ENCODE data around the gene AHDC1. TPM values are rescaled to one million over a fixed set of nuclear protein-coding genes. Genes with fewer than 3 reads are reported as not detected.
"Not testable (repeated sequence)": the region's sequence is repeated elsewhere in the genome, so short reads cannot be mapped to it uniquely, and the experiment has no call there.

AHDC1 gene
- total and polyA plus RNA-seq, 9 of the 15 experiments (the other 6 are each of a cell fraction or from before 2014, with no cell fraction given) = 0.21 to 36.4 (median 4.7) TPM

DNA sequence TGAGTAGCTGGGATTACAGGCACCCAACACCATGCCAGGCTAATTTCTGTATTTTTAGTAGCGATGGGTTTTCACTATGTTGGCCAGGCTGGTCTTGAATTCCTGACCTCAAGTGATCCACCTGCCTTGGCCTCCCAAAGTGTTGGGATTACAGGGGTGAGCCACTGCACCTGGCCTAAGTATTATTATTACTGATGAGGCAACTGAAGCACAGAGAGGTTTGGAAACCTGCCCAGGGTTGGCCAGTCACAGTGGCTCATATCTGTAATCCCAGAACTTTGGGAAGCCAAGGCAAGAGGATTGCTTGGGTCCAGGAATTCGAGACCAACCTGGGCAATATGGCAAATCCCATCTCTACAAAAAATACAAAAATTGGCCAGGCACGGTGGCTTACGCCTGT, 23.8 kb upstream of the AHDC1 start:
- H3K9me3 ChIP-seq (replicated peaks; ENCODE audit: control insufficient read depth, insufficient read depth, low read depth, low read length); FAIRE-seq; ATAC-seq; BruUV-seq (replicated peaks); H3K4me2 ChIP-seq (ENCODE audit: insufficient read depth, low read length); H4K20me1 ChIP-seq (replicated peaks; ENCODE audit: control insufficient read depth, insufficient read depth, low read length); H3K79me2 ChIP-seq (ENCODE audit: control insufficient read depth, insufficient read depth, low read length); H2AFZ ChIP-seq (ENCODE audit: low read depth, low read length); intact Hi-C loops (cut with micrococcal nuclease); H3K36me3 ChIP-seq (ENCODE audit: control insufficient read depth, insufficient read depth, low read length); H3K4me3 ChIP-seq; in situ Hi-C loops (cut with MboI); DNase-seq (ENCODE audit: extremely low read depth in 1 of 4, low spot score in 3 of 4); H3K9me1 ChIP-seq (ENCODE audit: control insufficient read depth, insufficient read depth, low read length); H3K9ac ChIP-seq (ENCODE audit: insufficient read depth in 1 of 2, low read depth in 2 of 2, low read length in 2 of 2); H3K27ac ChIP-seq (ENCODE audit: extremely low read depth, low read depth, low read length); CTCF ChIA-PET (ENCODE audit: low intra/inter-chr PET ratio): not testable (repeated sequence)
- H3K27me3 ChIP-seq (ENCODE audit: control insufficient read depth in 2 of 2, insufficient read depth in 2 of 2, low read length in 2 of 2) = peaks cover 2 to 11% of the 10 kb centered on the region in 2 experiments; a peak in 2 of 5 replicates
- 17% methylated on average over 4 of the region's 4 CpGs for WGBS (ENCODE audit: insufficient coverage, low coverage, missing lambda C conversion rate)
- H3K4me1 ChIP-seq (replicated peaks in 1 of 2; ENCODE audit: control insufficient read depth in 2 of 2, insufficient read depth in 2 of 2, low read length in 2 of 2) = peaks cover 5 to 13% of the 10 kb centered on the region in 2 experiments; a peak in 4 of 5 replicates
- POLR2A ChIA-PET = interaction anchor here (2.1 kb wide), 2 partner anchors 11 kb away, joined by 6 to 8 read pairs; no protein-coding TSS in a partner anchor

DNA sequence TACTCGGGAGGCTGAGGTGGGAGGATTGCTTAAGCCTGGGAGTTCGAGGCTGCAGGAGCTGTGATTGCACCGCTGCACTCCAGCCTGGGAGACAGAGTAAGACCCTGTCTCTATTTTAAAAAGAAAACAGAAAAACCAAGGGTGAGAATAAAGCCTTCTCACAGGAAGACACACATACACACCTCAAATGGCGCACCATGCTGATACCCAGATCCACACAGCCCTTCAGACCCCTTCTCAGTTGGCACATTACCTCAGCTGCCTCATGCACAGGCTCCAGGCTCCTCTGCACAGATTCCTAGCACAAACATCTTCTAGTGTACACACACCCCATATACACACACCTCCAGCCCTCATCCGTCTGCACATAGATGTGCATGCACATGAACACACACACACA, 23.1 kb upstream of the AHDC1 start:
- DNase-seq (ENCODE audit: extremely low read depth in 1 of 4, low spot score in 3 of 4) (no peak), ATAC-seq (no peak), FAIRE-seq (no peak)
- POLR2A ChIA-PET = interaction anchor here (0.7 to 2.1 kb wide), 2 partner anchors 10 to 567 kb away, joined by 3 to 6 read pairs; no protein-coding TSS in a partner anchor
- Histone ChIP-seq H3K4me2 (ENCODE audit: insufficient read depth, low read length) (no peak overlapping the region), H3K79me2 (ENCODE audit: control insufficient read depth, insufficient read depth, low read length) (no peaks in the 10 kb centered on the region), H2AFZ (ENCODE audit: low read depth, low read length) (no peak overlapping the region), H3K27me3 (ENCODE audit: control insufficient read depth in 2 of 2, insufficient read depth in 2 of 2, low read length in 2 of 2) (peaks cover 2 to 11% of the 10 kb centered on the region in 2 experiments; a peak in 2 of 5 replicates), H3K4me3 (no peak overlapping the region), H3K27ac (ENCODE audit: extremely low read depth, low read depth, low read length) (no peak overlapping the region), H3K9ac (ENCODE audit: insufficient read depth in 1 of 2, low read depth in 2 of 2, low read length in 2 of 2) (no peak overlapping the region), H3K9me1 (ENCODE audit: control insufficient read depth, insufficient read depth, low read length) (no peaks in the 10 kb centered on the region), H3K9me3 (replicated peaks; ENCODE audit: control insufficient read depth, insufficient read depth, low read depth, low read length) (no peaks in the 10 kb centered on the region), H3K36me3 (ENCODE audit: control insufficient read depth, insufficient read depth, low read length) (no peaks in the 10 kb centered on the region), H3K4me1 (replicated peaks in 1 of 2; ENCODE audit: control insufficient read depth in 2 of 2, insufficient read depth in 2 of 2, low read length in 2 of 2) (peaks cover 5 to 13% of the 10 kb centered on the region in 2 experiments; a peak in 4 of 5 replicates), H4K20me1 (replicated peaks; ENCODE audit: control insufficient read depth, insufficient read depth, low read length) (no peaks in the 10 kb centered on the region)
- CTCF ChIA-PET (ENCODE audit: low intra/inter-chr PET ratio) = no interaction called here
- WGBS (ENCODE audit: insufficient coverage, low coverage, missing lambda C conversion rate) = 25% methylated on average over 5 of the region's 5 CpGs
- intact Hi-C loops (cut with micrococcal nuclease) (no loop called here), in situ Hi-C loops (cut with MboI) (no loop called here)
- no TSS peak for BruUV-seq (replicated peaks)
- no peak for TF ChIP-seq MED1 (CRISPR knock-in tag; IDR thresholded peaks at IDR 0.05; ENCODE audit: borderline replicate concordance)
- no peak for TF ChIP-seq CEBPB (tag; IDR thresholded peaks at IDR 0.05)
- no peak for TF ChIP-seq NFIC (IDR thresholded peaks at IDR 0.05)
- no peak for TF ChIP-seq ZNF143 (CRISPR knock-in tag; IDR thresholded peaks at IDR 0.05)
- TF ChIP-seq, protein P1, sequence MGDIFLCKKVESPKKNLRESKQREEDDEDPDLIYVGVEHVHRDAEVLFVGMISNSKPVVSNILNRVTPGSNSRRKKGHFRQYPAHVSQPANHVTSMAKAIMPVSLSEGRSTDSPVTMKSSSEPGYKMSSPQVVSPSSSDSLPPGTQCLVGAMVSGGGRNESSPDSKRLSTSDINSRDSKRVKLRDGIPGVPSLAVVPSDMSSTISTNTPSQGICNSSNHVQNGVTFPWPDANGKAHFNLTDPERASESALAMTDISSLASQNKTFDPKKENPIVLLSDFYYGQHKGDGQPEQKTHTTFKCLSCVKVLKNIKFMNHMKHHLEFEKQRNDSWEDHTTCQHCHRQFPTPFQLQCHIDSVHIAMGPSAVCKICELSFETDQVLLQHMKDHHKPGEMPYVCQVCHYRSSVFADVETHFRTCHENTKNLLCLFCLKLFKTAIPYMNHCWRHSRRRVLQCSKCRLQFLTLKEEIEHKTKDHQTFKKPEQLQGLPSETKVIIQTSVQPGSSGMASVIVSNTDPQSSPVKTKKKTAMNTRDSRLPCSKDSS (IDR thresholded peaks at IDR 0.05; ENCODE audit: low read depth, partially characterized antibody) = no peak
- no peak for TF ChIP-seq TBL1XR1 (IDR thresholded peaks at IDR 0.05; ENCODE audit: low read length in 2 of 2)
- no peak for TF ChIP-seq ZFP36 (IDR thresholded peaks at IDR 0.05; ENCODE audit: low read depth, low read length, partially characterized antibody)
- no peak for TF ChIP-seq ETS2 (tag; IDR thresholded peaks at IDR 0.05; ENCODE audit: borderline replicate concordance, poor library complexity, severe bottlenecking)
- TF ChIP-seq ESRRA (IDR thresholded peaks at IDR 0.05; ENCODE audit: borderline replicate concordance, low read depth) = no peak
- no peak for TF ChIP-seq RBM17 (IDR thresholded peaks at IDR 0.05; ENCODE audit: borderline replicate concordance, low read depth, low read length)
- no peak for TF ChIP-seq ZNF830 (CRISPR knock-in tag; IDR thresholded peaks at IDR 0.05)
- TF ChIP-seq LEF1 (IDR thresholded peaks at IDR 0.05) = no peak

Measured in K562 (cell line).